K562 (cell line): ENCODE results near the gene DDX51. TPM values are rescaled to one million over a fixed set of nuclear protein-coding genes. Genes with fewer than 3 reads are reported as not detected.

Source experiments
- DLX4 ChIP-seq: fragments of 250-450 bp; sonication (Bioruptor Pico); IDR thresholded peaks from 2 replicates; pipeline ENCODE4 v1.6.1; 2021; ENCODE audit warnings: mild to moderate bottlenecking
- FOXP4 ChIP-seq: sonication (generic); formaldehyde crosslinking; IDR thresholded peaks from 2 replicates; pipeline ENCODE4 v1.8.0; 2022; ENCODE audit warnings: mild to moderate bottlenecking, missing genetic modification reagents, borderline replicate concordance
- MCM2 ChIP-seq: fragments of 450-650 bp; IDR thresholded peaks from 2 replicates; pipeline ENCODE4 v1.6.1; 2017; ENCODE audit warnings: low read depth, mild to moderate bottlenecking
- MLLT1 ChIP-seq, 2 experiments: fragments of 450-650 bp; IDR thresholded peaks; 2 replicates each; pipeline ENCODE4 v1.6.1; 2016
- POLR2G ChIP-seq: fragments of 200-400 bp; formaldehyde crosslinking; IDR thresholded peaks from 2 replicates; pipeline ENCODE4 v1.6.1; 2017; ENCODE audit warnings: low read depth, mild to moderate bottlenecking, antibody characterized with exemption, low read length, moderate library complexity
- polyA plus RNA-seq, 8 experiments: library from polyadenylated mRNA; depleted of rRNA in 4 of 8; stranded (reverse) in 5 of 8; unstranded in 3 of 8; fragments of >200 nt; fragmentation: Nextera tagmentation in 2 of 8; fragmentation: Illumina TruSeq in 1 of 8; extraction: Ambion mirVana in 2 of 8; extraction: Trizol in 1 of 8; gene quantifications; 2 replicates each; pipeline versions ENCODE4 v1.2.1 to v1.2.3, GENCODE V29; 2011 to 2014; ENCODE audit warnings: inconsistent platforms in 1 of 8, missing spikeins in 1 of 8
- total RNA-seq, 7 experiments: library from RNA; depleted of rRNA in 6 of 7; stranded (reverse); fragments of >200 nt in 6 of 7; fragmentation: Illumina TruSeq in 2 of 7; extraction: Trizol in 2 of 7; gene quantifications; 2 replicates each; pipeline versions ENCODE4 v1.2.1 to v1.2.3, GENCODE V29; 2011 to 2021; ENCODE audit warnings: low replicate concordance in 1 of 7

Gene DDX51
- total and polyA plus RNA-seq, 9 of the 15 experiments (the other 6 are each of a cell fraction or from before 2014, with no cell fraction given) = 1.1 to 35.9 (median 12.4) TPM

- no peak for TF ChIP-seq FOXP4 (CRISPR knock-in tag)
- no peak for TF ChIP-seq MCM2
- TF ChIP-seq POLR2G = peak; percentile 49
- no peak for TF ChIP-seq MLLT1 (IDR thresholded peaks at IDR 0.05)
- TF ChIP-seq DLX4 = no peak
Measured at GRCh38 chr12:132140918-132141841, 2.9 kb downstream of the DDX51 start (continued).
